ENCODE results near the gene ZC3HAV1. TPM values are rescaled to one million over a fixed set of nuclear protein-coding genes. Genes with fewer than 3 reads are reported as not detected.

The ZC3HAV1 gene
- total and polyA plus RNA-seq, 2 of the 13 experiments (the other 11 are each of a cell fraction or from before 2014, with no cell fraction given) = 12.7 to 23.7 TPM

- TF ChIP-seq ZNF142 (CRISPR knock-in tag; IDR thresholded peaks at IDR 0.05) (peak; percentile 81; the same call in 1 of the 2 replicates), KDM5A (IDR thresholded peaks at IDR 0.05; ENCODE audit: borderline replicate concordance, low read length) (peak; percentile 98), MTA1 (CRISPR knock-in tag; IDR thresholded peaks at IDR 0.05; ENCODE audit: borderline replicate concordance) (peak; percentile 48; the same call in 1 of the 2 replicates), ZNF564 (CRISPR knock-in tag; IDR thresholded peaks at IDR 0.05) (peak; percentile 78), NFE2 (CRISPR knock-in tag; IDR thresholded peaks at IDR 0.05) (no peak), IRF9 (CRISPR knock-in tag; IDR thresholded peaks at IDR 0.05; ENCODE audit: borderline replicate concordance) (peak; percentile 72; the same call in 1 of the 2 replicates), PATZ1 (CRISPR knock-in tag; IDR thresholded peaks at IDR 0.05) (peak; percentile 48; the same call in 1 of the 2 replicates), ZKSCAN1 (IDR thresholded peaks at IDR 0.05; ENCODE audit: low read length) (0 out of 2 replicates have a peak, but pooled peaks have one; percentile 13), ARHGAP35 (CRISPR knock-in tag; IDR thresholded peaks at IDR 0.05; ENCODE audit: borderline replicate concordance) (no peak), ERF (CRISPR knock-in tag; IDR thresholded peaks at IDR 0.05) (peak; percentile 87), CBX1 (IDR thresholded peaks at IDR 0.05; ENCODE audit: low read depth) (peak; percentile 59), RFX5 (IDR thresholded peaks at IDR 0.05; ENCODE audit: low read depth, low read length) (0 out of 2 replicates have a peak, but pooled peaks have one; percentile 29), ZNF562 (CRISPR knock-in tag; IDR thresholded peaks at IDR 0.05; ENCODE audit: borderline replicate concordance) (no peak), REPIN1 (CRISPR knock-in tag; IDR thresholded peaks at IDR 0.05; ENCODE audit: borderline replicate concordance, low read depth) (peak; percentile 87; the same call in 1 of the 2 replicates), RFXANK (CRISPR knock-in tag; IDR thresholded peaks at IDR 0.05) (peak; percentile 73; the same call in 1 of the 2 replicates), SP1 (IDR thresholded peaks at IDR 0.05) (no peak), SP1 (CRISPR knock-in tag; IDR thresholded peaks at IDR 0.05) (peak; percentile 78), TGIF2 (CRISPR knock-in tag; IDR thresholded peaks at IDR 0.05) (peak; percentile 96), KAT7 (CRISPR knock-in tag; IDR thresholded peaks at IDR 0.05; ENCODE audit: borderline replicate concordance) (peak; percentile 90)
Measured at GRCh38 chr7:139133335-139134139, 24.0 kb upstream of the ZC3HAV1 start (continued).
